GM21515 (cell line): Measurements from ENCODE around the gene RETN.

Source experiments
- ATAC-seq: cut with Tn5 transposase; IDR thresholded peaks from one replicate; pipeline ENCODE4 v1.9.1; 2021; ENCODE audit not compliant: unreplicated experiment

The RETN gene

GRCh38 chr19:7668842-7669241, at the start of gene RETN:
Gene RETN (plus strand): TSS chr19:7669049. CDS start chr19:7669327, 278 bp downstream.
- ATAC-seq, result no peak

GRCh38 chr19:7619671-7620441, 49.0 kb upstream of the RETN start:
- ATAC-seq, result no peak

GRCh38 chr19:7620442-7621412, 48.1 kb upstream of the RETN start:
- ATAC-seq, result no peak

- no peak for ATAC-seq
These were observed 45.7 kb upstream of the RETN start for GRCh38 chr19:7622933-7623685.

GRCh38 chr19:7623725-7624603, 44.9 kb upstream of the RETN start:
- no peak for ATAC-seq

GRCh38 chr19:7624810-7625209, 44.0 kb upstream of the RETN start:
- ATAC-seq, result no peak

GRCh38 chr19:7625763-7626372, 43.0 kb upstream of the RETN start:
- no peak for ATAC-seq

GRCh38 chr19:7627166-7627565, 41.7 kb upstream of the RETN start:
- ATAC-seq, result no peak

- ATAC-seq, result no peak
These were observed 40.1 kb upstream of the RETN start for GRCh38 chr19:7628589-7629311.

GRCh38 chr19:7629347-7630054, 39.3 kb upstream of the RETN start, which contains the start of the genes PET100 and XAB2:
Gene PET100 (plus strand): TSS chr19:7629793. CDS start chr19:7629834, 41 bp downstream.
Gene XAB2 (minus strand): TSS chr19:7629545. CDS start chr19:7629527, 18 bp downstream.
- ATAC-seq, result peak; percentile 75

- no peak for ATAC-seq
These were observed 37.3 kb upstream of the RETN start for GRCh38 chr19:7631577-7631976.

- ATAC-seq, result no peak
These were observed 36.3 kb upstream of the RETN start for GRCh38 chr19:7632340-7633203.

- no peak for ATAC-seq
These were observed 35.2 kb upstream of the RETN start, which contains the start of gene PCP2 for GRCh38 chr19:7633698-7634097. Gene PCP2 (minus strand): TSS chr19:7633719. CDS start chr19:7633457, 262 bp downstream.

- no peak for ATAC-seq
These were observed 33.2 kb upstream of the RETN start for GRCh38 chr19:7635670-7636069.

GRCh38 chr19:7636317-7636690, 32.5 kb upstream of the RETN start:
- ATAC-seq, result no peak

- no peak for ATAC-seq
These were observed 32.0 kb upstream of the RETN start, which contains the start of gene STXBP2 for GRCh38 chr19:7636691-7637373. Gene STXBP2 (plus strand): TSS chr19:7637110. CDS start chr19:7637150, 40 bp downstream.
